K562 (cell line): ENCODE data around the gene CD68. TPM values are rescaled to one million over a fixed set of nuclear protein-coding genes. Genes with fewer than 3 reads are reported as not detected.

Source experiments
- BMI1 ChIP-seq: fragments of 150-350 bp; IDR thresholded peaks from 2 replicates; pipeline ENCODE4 v1.6.1; 2014; ENCODE audit warnings: low read length
- CBX3 ChIP-seq, 2 experiments: IDR thresholded peaks; 1 replicate in 1 of 2; 2 replicates in 1 of 2; pipeline ENCODE4 v1.6.1; 2012; ENCODE audit warnings: inconsistent platforms in 2 of 2, low read length in 2 of 2, borderline replicate concordance in 1 of 2, control low read depth in 1 of 2
- CCAR2 ChIP-seq: fragments of 200-400 bp; formaldehyde crosslinking; IDR thresholded peaks from 2 replicates; pipeline ENCODE4 v1.6.1; 2017; ENCODE audit warnings: mild to moderate bottlenecking, low read depth, low read length
- KDM5B ChIP-seq: fragments of 200-600 bp; sonication (generic); IDR thresholded peaks from 2 replicates; pipeline ENCODE4 v1.6.1; 2012; ENCODE audit warnings: low read depth, mild to moderate bottlenecking, moderate library complexity, low read length, control low read depth, inconsistent platforms; ENCODE audit not compliant: insufficient replicate concordance
- POLR2AphosphoS5 ChIP-seq: IDR thresholded peaks from 2 replicates; pipeline ENCODE4 v1.6.1; 2011; ENCODE audit warnings: mild to moderate bottlenecking, low read depth, low read length, moderate library complexity; ENCODE audit not compliant: control insufficient read depth, insufficient read depth
- POLR2B ChIP-seq: fragments of 450-650 bp; IDR thresholded peaks from 2 replicates; pipeline ENCODE4 v1.6.1; 2018; ENCODE audit warnings: low read depth; ENCODE audit not compliant: partially characterized antibody
- SETDB1 ChIP-seq: IDR thresholded peaks from one replicate; pipeline ENCODE4 v1.6.1; 2012; ENCODE audit warnings: low read length, control low read depth, inconsistent platforms
- STAT5B ChIP-seq: fragments of 250-450 bp; sonication (Bioruptor Pico); IDR thresholded peaks from 2 replicates; pipeline ENCODE4 v1.8.0; 2021; ENCODE audit warnings: mild to moderate bottlenecking, inconsistent platforms
- THRAP3 ChIP-seq: fragments of 450-650 bp; IDR thresholded peaks from 2 replicates; pipeline ENCODE4 v1.6.1; 2016; ENCODE audit warnings: mild to moderate bottlenecking, inconsistent platforms, borderline replicate concordance
- TOE1 ChIP-seq, 2 experiments: fragments of 450-650 bp in 1 of 2; sonication (generic) in 1 of 2; formaldehyde crosslinking in 1 of 2; IDR thresholded peaks; 2 replicates each; pipeline versions ENCODE4 v1.7.1 to v1.8.0; 2016 to 2022; ENCODE audit warnings: borderline replicate concordance in 2 of 2, mild to moderate bottlenecking in 2 of 2, antibody characterized with exemption in 1 of 2, inconsistent platforms in 1 of 2, low read depth in 1 of 2, missing genetic modification reagents in 1 of 2, moderate library complexity in 1 of 2
- ZNF217 ChIP-seq: sonication (generic); formaldehyde crosslinking; IDR thresholded peaks from 2 replicates; pipeline ENCODE4 v1.8.0; 2022; ENCODE audit warnings: mild to moderate bottlenecking, missing genetic modification reagents
- ZNF75A ChIP-seq: fragments of 450-650 bp; formaldehyde crosslinking; IDR thresholded peaks from 2 replicates; pipeline ENCODE4 v1.4.0; 2020; ENCODE audit warnings: mild to moderate bottlenecking
- polyA plus RNA-seq, 8 experiments: library from polyadenylated mRNA; depleted of rRNA in 4 of 8; stranded (reverse) in 5 of 8; unstranded in 3 of 8; fragments of >200 nt; fragmentation: Nextera tagmentation in 2 of 8; fragmentation: Illumina TruSeq in 1 of 8; extraction: Ambion mirVana in 2 of 8; extraction: Trizol in 1 of 8; gene quantifications; 2 replicates each; pipeline versions ENCODE4 v1.2.1 to v1.2.3, GENCODE V29; 2011 to 2014; ENCODE audit warnings: inconsistent platforms in 1 of 8, missing spikeins in 1 of 8
- total RNA-seq, 7 experiments: library from RNA; depleted of rRNA in 6 of 7; stranded (reverse); fragments of >200 nt in 6 of 7; fragmentation: Illumina TruSeq in 2 of 7; extraction: Trizol in 2 of 7; gene quantifications; 2 replicates each; pipeline versions ENCODE4 v1.2.1 to v1.2.3, GENCODE V29; 2011 to 2021; ENCODE audit warnings: low replicate concordance in 1 of 7
- TF ChIP-seq, protein P1 (sequence below): fragments of 450-650 bp; IDR thresholded peaks from 2 replicates; pipeline ENCODE4 v1.6.1; 2017; ENCODE audit warnings: antibody characterized with exemption, mild to moderate bottlenecking
- TF ChIP-seq, protein P2 (sequence below): sonication (generic); IDR thresholded peaks from 2 replicates; pipeline ENCODE4 v1.6.1; 2016
- TF ChIP-seq, protein P3 (sequence below), 2 experiments: fragments of 200-800 bp in 1 of 2; sonication (Bioruptor generic) in 1 of 2; sonication (generic) in 1 of 2; formaldehyde crosslinking in 1 of 2; IDR thresholded peaks in 1 of 2; conservative IDR thresholded peaks in 1 of 2; 2 replicates each; pipeline versions ENCODE4 v1.5.0 to v1.6.1; 2016 to 2020; ENCODE audit warnings: missing compliant biosample characterization in 1 of 2, missing genetic modification characterization in 1 of 2, missing genetic modification reagents in 1 of 2
- TF ChIP-seq, protein P4 (sequence below): IDR thresholded peaks from 2 replicates; pipeline ENCODE4 v1.6.1; 2011; ENCODE audit warnings: borderline replicate concordance, low read depth, mild to moderate bottlenecking, moderate library complexity, low read length; ENCODE audit not compliant: insufficient read depth, poor library complexity, severe bottlenecking

CD68 gene
- total and polyA plus RNA-seq, 9 of the 15 experiments (the other 6 are each of a cell fraction or from before 2014, with no cell fraction given), result 28.2 to 89.8 (median 37.7) TPM

DNA sequence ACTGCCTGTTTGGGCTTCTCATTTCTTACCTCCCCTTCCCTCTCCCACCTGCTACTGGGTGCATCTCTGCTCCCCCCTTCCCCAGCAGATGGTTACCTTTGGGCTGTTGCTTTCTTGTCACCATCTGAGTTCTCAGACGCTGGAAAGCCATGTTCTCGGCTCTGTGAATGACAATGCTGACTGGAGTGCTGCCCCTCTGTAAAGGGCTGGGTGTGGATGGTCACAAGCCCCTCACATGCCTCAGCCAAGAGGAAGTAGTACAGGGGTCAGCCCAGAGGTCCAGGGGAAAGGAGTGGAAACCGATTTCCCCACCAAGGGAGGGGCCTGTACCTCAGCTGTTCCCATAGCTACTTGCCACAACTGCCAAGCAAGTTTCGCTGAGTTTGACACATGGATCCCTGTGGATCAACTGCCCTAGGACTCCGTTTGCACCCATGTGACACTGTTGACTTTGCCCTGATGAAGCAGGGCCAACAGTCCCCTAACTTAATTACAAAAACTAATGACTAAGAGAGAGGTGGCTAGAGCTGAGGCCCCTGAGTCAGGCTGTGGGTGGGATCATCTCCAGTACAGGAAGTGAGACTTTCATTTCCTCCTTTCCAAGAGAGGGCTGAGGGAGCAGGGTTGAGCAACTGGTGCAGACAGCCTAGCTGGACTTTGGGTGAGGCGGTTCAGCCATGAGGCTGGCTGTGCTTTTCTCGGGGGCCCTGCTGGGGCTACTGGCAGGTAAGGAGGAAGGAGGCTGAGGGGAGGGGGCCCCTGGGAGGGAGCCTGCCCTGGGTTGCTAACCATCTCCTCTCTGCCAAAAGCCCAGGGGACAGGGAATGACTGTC lies at the start of gene CD68 (continued):
- TF ChIP-seq BMI1 (peak; percentile 57; the same call in 1 of the 2 replicates), KDM5B (peak; percentile 22), CBX3 (IDR thresholded peaks at IDR 0.05; ENCODE audit: borderline replicate concordance in 1 of 2, low read length in 2 of 2) (peak in 1 of 2 experiments; percentile 11; a peak in 1 of 3 replicates), THRAP3 (peak; percentile 58; the same call in 1 of the 2 replicates), ZNF75A (CRISPR knock-in tag) (no peak), SETDB1 (no peak), ZNF217 (CRISPR knock-in tag) (no peak), CCAR2 (no peak), POLR2AphosphoS5 (peak; percentile 93), STAT5B (CRISPR knock-in tag) (no peak), POLR2B (peak; percentile 91), TOE1 (IDR thresholded peaks at IDR 0.05; ENCODE audit: borderline replicate concordance) (no peak; the same call in 1 of the 2 replicates), TOE1 (CRISPR knock-in tag; IDR thresholded peaks at IDR 0.05; ENCODE audit: borderline replicate concordance, low read depth) (no peak)
- TF ChIP-seq, protein P1, sequence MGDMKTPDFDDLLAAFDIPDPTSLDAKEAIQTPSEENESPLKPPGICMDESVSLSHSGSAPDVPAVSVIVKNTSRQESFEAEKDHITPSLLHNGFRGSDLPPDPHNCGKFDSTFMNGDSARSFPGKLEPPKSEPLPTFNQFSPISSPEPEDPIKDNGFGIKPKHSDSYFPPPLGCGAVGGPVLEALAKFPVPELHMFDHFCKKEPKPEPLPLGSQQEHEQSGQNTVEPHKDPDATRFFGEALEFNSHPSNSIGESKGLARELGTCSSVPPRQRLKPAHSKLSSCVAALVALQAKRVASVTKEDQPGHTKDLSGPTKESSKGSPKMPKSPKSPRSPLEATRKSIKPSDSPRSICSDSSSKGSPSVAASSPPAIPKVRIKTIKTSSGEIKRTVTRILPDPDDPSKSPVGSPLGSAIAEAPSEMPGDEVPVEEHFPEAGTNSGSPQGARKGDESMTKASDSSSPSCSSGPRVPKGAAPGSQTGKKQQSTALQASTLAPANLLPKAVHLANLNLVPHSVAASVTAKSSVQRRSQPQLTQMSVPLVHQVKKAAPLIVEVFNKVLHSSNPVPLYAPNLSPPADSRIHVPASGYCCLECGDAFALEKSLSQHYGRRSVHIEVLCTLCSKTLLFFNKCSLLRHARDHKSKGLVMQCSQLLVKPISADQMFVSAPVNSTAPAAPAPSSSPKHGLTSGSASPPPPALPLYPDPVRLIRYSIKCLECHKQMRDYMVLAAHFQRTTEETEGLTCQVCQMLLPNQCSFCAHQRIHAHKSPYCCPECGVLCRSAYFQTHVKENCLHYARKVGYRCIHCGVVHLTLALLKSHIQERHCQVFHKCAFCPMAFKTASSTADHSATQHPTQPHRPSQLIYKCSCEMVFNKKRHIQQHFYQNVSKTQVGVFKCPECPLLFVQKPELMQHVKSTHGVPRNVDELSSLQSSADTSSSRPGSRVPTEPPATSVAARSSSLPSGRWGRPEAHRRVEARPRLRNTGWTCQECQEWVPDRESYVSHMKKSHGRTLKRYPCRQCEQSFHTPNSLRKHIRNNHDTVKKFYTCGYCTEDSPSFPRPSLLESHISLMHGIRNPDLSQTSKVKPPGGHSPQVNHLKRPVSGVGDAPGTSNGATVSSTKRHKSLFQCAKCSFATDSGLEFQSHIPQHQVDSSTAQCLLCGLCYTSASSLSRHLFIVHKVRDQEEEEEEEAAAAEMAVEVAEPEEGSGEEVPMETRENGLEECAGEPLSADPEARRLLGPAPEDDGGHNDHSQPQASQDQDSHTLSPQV, result peak; percentile 23; the same call in 1 of the 2 replicates
- TF ChIP-seq, protein P2, sequence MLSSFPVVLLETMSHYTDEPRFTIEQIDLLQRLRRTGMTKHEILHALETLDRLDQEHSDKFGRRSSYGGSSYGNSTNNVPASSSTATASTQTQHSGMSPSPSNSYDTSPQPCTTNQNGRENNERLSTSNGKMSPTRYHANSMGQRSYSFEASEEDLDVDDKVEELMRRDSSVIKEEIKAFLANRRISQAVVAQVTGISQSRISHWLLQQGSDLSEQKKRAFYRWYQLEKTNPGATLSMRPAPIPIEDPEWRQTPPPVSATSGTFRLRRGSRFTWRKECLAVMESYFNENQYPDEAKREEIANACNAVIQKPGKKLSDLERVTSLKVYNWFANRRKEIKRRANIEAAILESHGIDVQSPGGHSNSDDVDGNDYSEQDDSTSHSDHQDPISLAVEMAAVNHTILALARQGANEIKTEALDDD, result peak; percentile 78
- TF ChIP-seq, protein P3, sequence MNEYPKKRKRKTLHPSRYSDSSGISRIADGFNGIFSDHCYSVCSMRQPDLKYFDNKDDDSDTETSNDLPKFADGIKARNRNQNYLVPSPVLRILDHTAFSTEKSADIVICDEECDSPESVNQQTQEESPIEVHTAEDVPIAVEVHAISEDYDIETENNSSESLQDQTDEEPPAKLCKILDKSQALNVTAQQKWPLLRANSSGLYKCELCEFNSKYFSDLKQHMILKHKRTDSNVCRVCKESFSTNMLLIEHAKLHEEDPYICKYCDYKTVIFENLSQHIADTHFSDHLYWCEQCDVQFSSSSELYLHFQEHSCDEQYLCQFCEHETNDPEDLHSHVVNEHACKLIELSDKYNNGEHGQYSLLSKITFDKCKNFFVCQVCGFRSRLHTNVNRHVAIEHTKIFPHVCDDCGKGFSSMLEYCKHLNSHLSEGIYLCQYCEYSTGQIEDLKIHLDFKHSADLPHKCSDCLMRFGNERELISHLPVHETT (CRISPR knock-in tag; conservative IDR thresholded peaks at IDR 0.05 in 1 of 2, IDR thresholded peaks at IDR 0.05 in 1 of 2), result 0 out of 4 replicates have a peak, but pooled peaks of 1 of the 2 experiments have one; percentile 35
- TF ChIP-seq, protein P4, sequence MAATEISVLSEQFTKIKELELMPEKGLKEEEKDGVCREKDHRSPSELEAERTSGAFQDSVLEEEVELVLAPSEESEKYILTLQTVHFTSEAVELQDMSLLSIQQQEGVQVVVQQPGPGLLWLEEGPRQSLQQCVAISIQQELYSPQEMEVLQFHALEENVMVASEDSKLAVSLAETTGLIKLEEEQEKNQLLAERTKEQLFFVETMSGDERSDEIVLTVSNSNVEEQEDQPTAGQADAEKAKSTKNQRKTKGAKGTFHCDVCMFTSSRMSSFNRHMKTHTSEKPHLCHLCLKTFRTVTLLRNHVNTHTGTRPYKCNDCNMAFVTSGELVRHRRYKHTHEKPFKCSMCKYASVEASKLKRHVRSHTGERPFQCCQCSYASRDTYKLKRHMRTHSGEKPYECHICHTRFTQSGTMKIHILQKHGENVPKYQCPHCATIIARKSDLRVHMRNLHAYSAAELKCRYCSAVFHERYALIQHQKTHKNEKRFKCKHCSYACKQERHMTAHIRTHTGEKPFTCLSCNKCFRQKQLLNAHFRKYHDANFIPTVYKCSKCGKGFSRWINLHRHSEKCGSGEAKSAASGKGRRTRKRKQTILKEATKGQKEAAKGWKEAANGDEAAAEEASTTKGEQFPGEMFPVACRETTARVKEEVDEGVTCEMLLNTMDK, result no peak
